ENCODE data around the gene NDUFS7.

NDUFS7 gene

GRCh38 chr19:1383312-1384084 lies at the start of gene NDUFS7:
NDUFS7 (plus strand) TSS chr19:1383907; CDS start chr19:1383927, 20 bp downstream.
- DNase-seq = peak; percentile 94 to 96

GRCh38 chr19:1336079-1336684 lies 47.5 kb upstream of the NDUFS7 start:
- DNase-seq = no peak

GRCh38 chr19:1340681-1341469 lies 42.8 kb upstream of the NDUFS7 start:
- DNase-seq = no peak

GRCh38 chr19:1343041-1343440 lies 40.7 kb upstream of the NDUFS7 start:
- DNase-seq = no peak

GRCh38 chr19:1349211-1349610 lies 34.5 kb upstream of the NDUFS7 start:
- DNase-seq = no peak

GRCh38 chr19:1350867-1351266 lies 32.8 kb upstream of the NDUFS7 start:
- DNase-seq = no peak

GRCh38 chr19:1351381-1351851 lies 32.3 kb upstream of the NDUFS7 start:
- no peak for DNase-seq

- DNase-seq = no peak
Observed at GRCh38 chr19:1353144-1353543, 30.6 kb upstream of the NDUFS7 start.

GRCh38 chr19:1354970-1355567 lies 28.6 kb upstream of the NDUFS7 start:
- no peak for DNase-seq

- no peak for DNase-seq
Observed at GRCh38 chr19:1355568-1356507, 27.9 kb upstream of the NDUFS7 start.

GRCh38 chr19:1356508-1356865 lies 27.2 kb upstream of the NDUFS7 start:
- no peak for DNase-seq

GRCh38 chr19:1357531-1358109 lies 26.1 kb upstream of the NDUFS7 start:
- no peak for DNase-seq

GRCh38 chr19:1360126-1360817 lies 23.4 kb upstream of the NDUFS7 start:
- no peak for DNase-seq

GRCh38 chr19:1360818-1361461 lies 22.8 kb upstream of the NDUFS7 start:
- no peak for DNase-seq

- DNase-seq = no peak
Observed at GRCh38 chr19:1361601-1362386, 21.9 kb upstream of the NDUFS7 start.

- no peak for DNase-seq
Observed at GRCh38 chr19:1362387-1363257, 21.1 kb upstream of the NDUFS7 start.

- peak; percentile 46 to 55 for DNase-seq
Observed at GRCh38 chr19:1363599-1363998, 20.1 kb upstream of the NDUFS7 start.

GRCh38 chr19:1364070-1364704 lies 19.5 kb upstream of the NDUFS7 start:
- DNase-seq = no peak
